Measurements from ENCODE around the gene MAP3K1.

Gene MAP3K1

DNA sequence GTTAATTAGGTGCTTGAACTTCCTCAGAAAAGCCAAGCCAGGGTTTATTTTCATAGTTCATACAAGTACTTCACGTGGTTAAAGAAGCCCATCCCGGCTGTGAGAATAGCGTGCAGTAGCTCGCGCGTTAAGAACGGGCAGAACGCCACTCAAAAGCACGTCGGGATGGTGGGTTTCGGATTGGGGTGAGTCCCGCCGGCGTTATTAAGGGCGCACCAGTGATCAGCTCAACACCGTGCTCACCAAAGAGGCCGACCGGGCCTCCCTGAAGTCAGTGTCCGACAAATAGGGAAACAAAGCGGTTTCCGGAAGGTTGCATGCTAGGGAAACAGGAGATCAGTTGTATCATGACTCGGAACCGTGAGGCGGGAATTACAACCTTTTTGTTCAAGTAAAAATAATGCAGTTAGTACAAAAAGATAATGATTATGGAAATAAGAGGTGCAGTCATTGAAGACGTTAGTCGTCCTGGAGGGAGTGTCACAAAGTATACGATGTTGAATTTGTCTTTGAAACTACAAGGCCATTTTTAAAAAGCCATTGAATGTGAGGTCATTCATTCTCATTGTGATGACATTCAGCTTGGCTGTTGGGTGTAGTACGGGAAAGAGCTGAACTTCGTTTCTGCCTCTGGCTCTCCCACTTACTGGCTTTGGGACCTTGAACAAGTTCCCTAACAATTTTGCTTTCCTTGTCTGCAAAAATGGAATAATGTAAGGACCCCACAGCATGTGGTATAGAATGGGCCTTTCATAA lies 95.0 kb downstream of the MAP3K1 start (continued):
- 0 out of 2 replicates have a peak, but pooled peaks have one; percentile 29 for TF ChIP-seq SCRT2 (tag by site-specific recombination; IDR thresholded peaks at IDR 0.05)
- TF ChIP-seq, protein P1, sequence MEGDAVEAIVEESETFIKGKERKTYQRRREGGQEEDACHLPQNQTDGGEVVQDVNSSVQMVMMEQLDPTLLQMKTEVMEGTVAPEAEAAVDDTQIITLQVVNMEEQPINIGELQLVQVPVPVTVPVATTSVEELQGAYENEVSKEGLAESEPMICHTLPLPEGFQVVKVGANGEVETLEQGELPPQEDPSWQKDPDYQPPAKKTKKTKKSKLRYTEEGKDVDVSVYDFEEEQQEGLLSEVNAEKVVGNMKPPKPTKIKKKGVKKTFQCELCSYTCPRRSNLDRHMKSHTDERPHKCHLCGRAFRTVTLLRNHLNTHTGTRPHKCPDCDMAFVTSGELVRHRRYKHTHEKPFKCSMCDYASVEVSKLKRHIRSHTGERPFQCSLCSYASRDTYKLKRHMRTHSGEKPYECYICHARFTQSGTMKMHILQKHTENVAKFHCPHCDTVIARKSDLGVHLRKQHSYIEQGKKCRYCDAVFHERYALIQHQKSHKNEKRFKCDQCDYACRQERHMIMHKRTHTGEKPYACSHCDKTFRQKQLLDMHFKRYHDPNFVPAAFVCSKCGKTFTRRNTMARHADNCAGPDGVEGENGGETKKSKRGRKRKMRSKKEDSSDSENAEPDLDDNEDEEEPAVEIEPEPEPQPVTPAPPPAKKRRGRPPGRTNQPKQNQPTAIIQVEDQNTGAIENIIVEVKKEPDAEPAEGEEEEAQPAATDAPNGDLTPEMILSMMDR (tag by site-specific recombination; IDR thresholded peaks at IDR 0.05) = no peak
- TF ChIP-seq ZBTB17 (tag by site-specific recombination; IDR thresholded peaks at IDR 0.05) = 0 out of 2 replicates have a peak, but pooled peaks have one; percentile 45

DNA sequence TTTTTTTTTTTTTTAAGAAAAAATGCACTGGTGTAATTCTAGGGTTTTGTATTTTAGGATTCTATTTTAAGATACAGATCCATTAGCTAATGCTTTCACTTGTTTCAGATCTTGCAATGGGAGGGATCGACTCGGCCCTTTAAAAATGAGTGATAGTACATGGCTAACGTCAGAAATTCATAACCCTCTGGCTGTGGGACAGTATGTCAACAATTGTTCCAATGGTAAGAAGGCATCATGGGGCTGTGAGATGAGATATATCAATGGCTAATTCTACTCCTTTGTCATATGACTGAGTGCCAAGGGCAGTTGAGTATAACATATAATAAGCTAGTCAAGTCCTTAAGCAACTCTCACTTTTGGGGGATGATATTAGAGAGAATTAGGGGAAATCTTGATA lies 98.4 kb downstream of the MAP3K1 start:
- Histone ChIP-seq H3K9me3 (ENCODE audit: control insufficient read depth, insufficient read depth, low read depth, low read length) (no peaks in the 10 kb centered on the region), H3K4me1 (ENCODE audit: control insufficient read depth, insufficient read depth, low read length) (no peaks in the 10 kb centered on the region), H3K4me3 (ENCODE audit: low read depth, low read length) (no peak overlapping the region), H3K36me3 (ENCODE audit: control insufficient read depth in 2 of 2, insufficient read depth in 1 of 2, low read length in 2 of 2) (peaks cover 0 to 7% of the 10 kb centered on the region in 2 experiments; a peak in 2 of 3 replicates), H3K27ac (ENCODE audit: extremely low read depth, low read depth, low read length) (no peak overlapping the region)
- POLR2A ChIA-PET = interaction anchor here (0.7 kb wide), 1 partner anchor 30 kb away, joined by 3 read pairs; no protein-coding TSS in a partner anchor
- no peak for TF ChIP-seq ZNF768 (tag by site-specific recombination; IDR thresholded peaks at IDR 0.05)
- no peak for TF ChIP-seq ZNF366 (tag by site-specific recombination; conservative IDR thresholded peaks at IDR 0.05)
- no peak for TF ChIP-seq ZNF184 (tag by site-specific recombination; IDR thresholded peaks at IDR 0.05)
- TF ChIP-seq ZNF837 (tag by site-specific recombination; IDR thresholded peaks at IDR 0.05) = no peak
- TF ChIP-seq ZNF248 (tag by site-specific recombination; IDR thresholded peaks at IDR 0.05) = no peak
- TF ChIP-seq ZIC2 (tag by site-specific recombination; IDR thresholded peaks at IDR 0.05) = no peak
- no peak for TF ChIP-seq ZNF112 (tag by site-specific recombination; IDR thresholded peaks at IDR 0.05)
- TF ChIP-seq, protein P2, sequence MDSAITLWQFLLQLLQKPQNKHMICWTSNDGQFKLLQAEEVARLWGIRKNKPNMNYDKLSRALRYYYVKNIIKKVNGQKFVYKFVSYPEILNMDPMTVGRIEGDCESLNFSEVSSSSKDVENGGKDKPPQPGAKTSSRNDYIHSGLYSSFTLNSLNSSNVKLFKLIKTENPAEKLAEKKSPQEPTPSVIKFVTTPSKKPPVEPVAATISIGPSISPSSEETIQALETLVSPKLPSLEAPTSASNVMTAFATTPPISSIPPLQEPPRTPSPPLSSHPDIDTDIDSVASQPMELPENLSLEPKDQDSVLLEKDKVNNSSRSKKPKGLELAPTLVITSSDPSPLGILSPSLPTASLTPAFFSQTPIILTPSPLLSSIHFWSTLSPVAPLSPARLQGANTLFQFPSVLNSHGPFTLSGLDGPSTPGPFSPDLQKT (IDR thresholded peaks at IDR 0.05; ENCODE audit: borderline replicate concordance, low read depth, low read length) = no peak
- TF ChIP-seq, protein P3, sequence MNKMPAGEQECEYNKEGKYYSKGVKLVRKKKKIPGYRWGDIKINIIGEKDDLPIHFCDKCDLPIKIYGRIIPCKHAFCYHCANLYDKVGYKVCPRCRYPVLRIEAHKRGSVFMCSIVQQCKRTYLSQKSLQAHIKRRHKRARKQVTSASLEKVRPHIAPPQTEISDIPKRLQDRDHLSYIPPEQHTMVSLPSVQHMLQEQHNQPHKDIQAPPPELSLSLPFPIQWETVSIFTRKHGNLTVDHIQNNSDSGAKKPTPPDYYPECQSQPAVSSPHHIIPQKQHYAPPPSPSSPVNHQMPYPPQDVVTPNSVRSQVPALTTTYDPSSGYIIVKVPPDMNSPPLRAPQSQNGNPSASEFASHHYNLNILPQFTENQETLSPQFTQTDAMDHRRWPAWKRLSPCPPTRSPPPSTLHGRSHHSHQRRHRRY (tag by site-specific recombination; IDR thresholded peaks at IDR 0.05) = no peak
- TF ChIP-seq TCF7L2 (IDR thresholded peaks at IDR 0.05; ENCODE audit: borderline replicate concordance, low read depth, low read length) = no peak
- no peak for TF ChIP-seq ZNF48 (tag by site-specific recombination; IDR thresholded peaks at IDR 0.05)
- TF ChIP-seq, protein P4, sequence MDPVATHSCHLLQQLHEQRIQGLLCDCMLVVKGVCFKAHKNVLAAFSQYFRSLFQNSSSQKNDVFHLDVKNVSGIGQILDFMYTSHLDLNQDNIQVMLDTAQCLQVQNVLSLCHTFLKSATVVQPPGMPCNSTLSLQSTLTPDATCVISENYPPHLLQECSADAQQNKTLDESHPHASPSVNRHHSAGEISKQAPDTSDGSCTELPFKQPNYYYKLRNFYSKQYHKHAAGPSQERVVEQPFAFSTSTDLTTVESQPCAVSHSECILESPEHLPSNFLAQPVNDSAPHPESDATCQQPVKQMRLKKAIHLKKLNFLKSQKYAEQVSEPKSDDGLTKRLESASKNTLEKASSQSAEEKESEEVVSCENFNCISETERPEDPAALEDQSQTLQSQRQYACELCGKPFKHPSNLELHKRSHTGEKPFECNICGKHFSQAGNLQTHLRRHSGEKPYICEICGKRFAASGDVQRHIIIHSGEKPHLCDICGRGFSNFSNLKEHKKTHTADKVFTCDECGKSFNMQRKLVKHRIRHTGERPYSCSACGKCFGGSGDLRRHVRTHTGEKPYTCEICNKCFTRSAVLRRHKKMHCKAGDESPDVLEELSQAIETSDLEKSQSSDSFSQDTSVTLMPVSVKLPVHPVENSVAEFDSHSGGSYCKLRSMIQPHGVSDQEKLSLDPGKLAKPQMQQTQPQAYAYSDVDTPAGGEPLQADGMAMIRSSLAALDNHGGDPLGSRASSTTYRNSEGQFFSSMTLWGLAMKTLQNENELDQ (tag by site-specific recombination; IDR thresholded peaks at IDR 0.05; ENCODE audit: low read depth) = no peak
- no peak for TF ChIP-seq ZNF19 (tag by site-specific recombination; IDR thresholded peaks at IDR 0.05; ENCODE audit: low read depth)
- TF ChIP-seq ZNF610 (tag by site-specific recombination; IDR thresholded peaks at IDR 0.05; ENCODE audit: borderline replicate concordance) = no peak
- TF ChIP-seq ZNF747 (tag by site-specific recombination; IDR thresholded peaks at IDR 0.05) = no peak
- TF ChIP-seq PRDM1 (tag by site-specific recombination; IDR thresholded peaks at IDR 0.05) = no peak
- TF ChIP-seq, protein P5, sequence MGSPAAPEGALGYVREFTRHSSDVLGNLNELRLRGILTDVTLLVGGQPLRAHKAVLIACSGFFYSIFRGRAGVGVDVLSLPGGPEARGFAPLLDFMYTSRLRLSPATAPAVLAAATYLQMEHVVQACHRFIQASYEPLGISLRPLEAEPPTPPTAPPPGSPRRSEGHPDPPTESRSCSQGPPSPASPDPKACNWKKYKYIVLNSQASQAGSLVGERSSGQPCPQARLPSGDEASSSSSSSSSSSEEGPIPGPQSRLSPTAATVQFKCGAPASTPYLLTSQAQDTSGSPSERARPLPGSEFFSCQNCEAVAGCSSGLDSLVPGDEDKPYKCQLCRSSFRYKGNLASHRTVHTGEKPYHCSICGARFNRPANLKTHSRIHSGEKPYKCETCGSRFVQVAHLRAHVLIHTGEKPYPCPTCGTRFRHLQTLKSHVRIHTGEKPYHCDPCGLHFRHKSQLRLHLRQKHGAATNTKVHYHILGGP (tag by site-specific recombination; IDR thresholded peaks at IDR 0.05) = no peak
- TF ChIP-seq ZNF830 (tag by site-specific recombination; IDR thresholded peaks at IDR 0.05; ENCODE audit: low read depth) = no peak
- TF ChIP-seq ZSCAN30 (tag by site-specific recombination; IDR thresholded peaks at IDR 0.05) = no peak
- TF ChIP-seq, protein P6, sequence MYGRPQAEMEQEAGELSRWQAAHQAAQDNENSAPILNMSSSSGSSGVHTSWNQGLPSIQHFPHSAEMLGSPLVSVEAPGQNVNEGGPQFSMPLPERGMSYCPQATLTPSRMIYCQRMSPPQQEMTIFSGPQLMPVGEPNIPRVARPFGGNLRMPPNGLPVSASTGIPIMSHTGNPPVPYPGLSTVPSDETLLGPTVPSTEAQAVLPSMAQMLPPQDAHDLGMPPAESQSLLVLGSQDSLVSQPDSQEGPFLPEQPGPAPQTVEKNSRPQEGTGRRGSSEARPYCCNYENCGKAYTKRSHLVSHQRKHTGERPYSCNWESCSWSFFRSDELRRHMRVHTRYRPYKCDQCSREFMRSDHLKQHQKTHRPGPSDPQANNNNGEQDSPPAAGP (tag by site-specific recombination; IDR thresholded peaks at IDR 0.05) = no peak
- CTCF ChIA-PET = interaction anchor here (1.6 kb wide), 1 partner anchor 225 kb away, joined by 7 read pairs; no protein-coding TSS in a partner anchor
